Measurements from ENCODE around the gene CES3.

DNA sequence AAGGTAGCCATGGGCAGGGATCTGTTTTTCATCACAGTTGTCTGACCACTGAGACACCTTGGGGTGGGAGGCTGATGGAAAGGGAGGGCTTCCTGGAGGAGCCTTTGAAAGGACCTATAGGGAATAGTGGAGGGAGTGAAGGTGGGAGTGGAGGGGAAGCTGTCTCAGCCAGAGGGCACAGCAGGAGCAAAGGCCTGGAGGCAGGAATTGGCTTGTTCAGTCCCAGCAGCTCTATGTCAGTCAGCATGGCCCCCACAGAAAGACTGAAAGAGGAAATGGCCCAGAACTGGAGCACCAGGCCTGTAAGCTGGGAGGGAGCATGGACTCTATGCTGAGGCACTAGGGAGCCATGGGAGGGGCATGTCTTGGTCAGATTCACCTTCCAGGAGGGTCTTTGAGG, 55.1 kb downstream of the CES3 start:
- TF ChIP-seq, protein P1, sequence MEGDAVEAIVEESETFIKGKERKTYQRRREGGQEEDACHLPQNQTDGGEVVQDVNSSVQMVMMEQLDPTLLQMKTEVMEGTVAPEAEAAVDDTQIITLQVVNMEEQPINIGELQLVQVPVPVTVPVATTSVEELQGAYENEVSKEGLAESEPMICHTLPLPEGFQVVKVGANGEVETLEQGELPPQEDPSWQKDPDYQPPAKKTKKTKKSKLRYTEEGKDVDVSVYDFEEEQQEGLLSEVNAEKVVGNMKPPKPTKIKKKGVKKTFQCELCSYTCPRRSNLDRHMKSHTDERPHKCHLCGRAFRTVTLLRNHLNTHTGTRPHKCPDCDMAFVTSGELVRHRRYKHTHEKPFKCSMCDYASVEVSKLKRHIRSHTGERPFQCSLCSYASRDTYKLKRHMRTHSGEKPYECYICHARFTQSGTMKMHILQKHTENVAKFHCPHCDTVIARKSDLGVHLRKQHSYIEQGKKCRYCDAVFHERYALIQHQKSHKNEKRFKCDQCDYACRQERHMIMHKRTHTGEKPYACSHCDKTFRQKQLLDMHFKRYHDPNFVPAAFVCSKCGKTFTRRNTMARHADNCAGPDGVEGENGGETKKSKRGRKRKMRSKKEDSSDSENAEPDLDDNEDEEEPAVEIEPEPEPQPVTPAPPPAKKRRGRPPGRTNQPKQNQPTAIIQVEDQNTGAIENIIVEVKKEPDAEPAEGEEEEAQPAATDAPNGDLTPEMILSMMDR (IDR thresholded peaks at IDR 0.05): no peak
- no peak for TF ChIP-seq POLR2A (IDR thresholded peaks at IDR 0.05)

All from breast epithelium (tissue), 3 donors.